Esophagus muscularis mucosa (tissue), 4 donors: Measurements from ENCODE around the gene ASTN2.
A peak's percentile ranks its signal among the peaks of the same experiment; 100 is the strongest.

Source experiments
- EP300 ChIP-seq: sonication (generic); formaldehyde crosslinking; IDR thresholded peaks from one replicate; pipeline ENCODE4 v1.6.1; 2017; ENCODE audit warnings: antibody characterized with exemption
- POLR2A ChIP-seq: fragments of 450-650 bp; IDR thresholded peaks from one replicate; pipeline ENCODE4 v1.6.1; 2017; ENCODE audit warnings: antibody characterized with exemption, moderate library complexity, mild to moderate bottlenecking, low read depth
- POLR2AphosphoS5 ChIP-seq, 2 donors: sonication (generic); formaldehyde crosslinking; IDR thresholded peaks; one replicate each; pipeline ENCODE4 v1.6.1; 2017; ENCODE audit warnings: antibody characterized with exemption in 2 of 2
- TF ChIP-seq, protein P1 (sequence below), 3 experiments: fragments of 200-600 bp in 2 of 3; fragments of 450-650 bp in 1 of 3; sonication (generic) in 2 of 3; IDR thresholded peaks; one replicate each; pipeline ENCODE4 v1.5.1; 2017 to 2019; ENCODE audit warnings: antibody characterized with exemption in 3 of 3, mild to moderate bottlenecking in 2 of 3, moderate library complexity in 1 of 3

DNA sequence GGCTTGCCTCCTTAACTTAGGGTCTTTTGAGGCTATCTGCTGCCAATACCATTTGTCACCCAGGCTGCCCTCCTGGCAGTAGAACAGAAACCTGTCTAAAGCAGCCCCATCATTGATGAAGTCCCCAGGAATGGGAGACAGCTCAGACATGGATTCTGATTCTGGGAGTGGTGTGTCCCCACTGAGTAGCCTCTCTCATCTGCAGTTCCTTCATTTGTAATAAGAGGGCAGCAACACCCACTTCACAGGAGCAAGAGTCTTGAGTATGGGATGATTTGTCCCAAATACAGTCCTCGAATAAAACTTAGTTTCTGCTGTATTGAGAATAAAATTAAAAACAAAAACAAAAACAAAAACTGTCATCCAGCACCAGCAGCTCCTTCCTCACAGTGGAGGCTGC lies 167.6 kb downstream of the ASTN2 start:
- TF ChIP-seq, protein P1, sequence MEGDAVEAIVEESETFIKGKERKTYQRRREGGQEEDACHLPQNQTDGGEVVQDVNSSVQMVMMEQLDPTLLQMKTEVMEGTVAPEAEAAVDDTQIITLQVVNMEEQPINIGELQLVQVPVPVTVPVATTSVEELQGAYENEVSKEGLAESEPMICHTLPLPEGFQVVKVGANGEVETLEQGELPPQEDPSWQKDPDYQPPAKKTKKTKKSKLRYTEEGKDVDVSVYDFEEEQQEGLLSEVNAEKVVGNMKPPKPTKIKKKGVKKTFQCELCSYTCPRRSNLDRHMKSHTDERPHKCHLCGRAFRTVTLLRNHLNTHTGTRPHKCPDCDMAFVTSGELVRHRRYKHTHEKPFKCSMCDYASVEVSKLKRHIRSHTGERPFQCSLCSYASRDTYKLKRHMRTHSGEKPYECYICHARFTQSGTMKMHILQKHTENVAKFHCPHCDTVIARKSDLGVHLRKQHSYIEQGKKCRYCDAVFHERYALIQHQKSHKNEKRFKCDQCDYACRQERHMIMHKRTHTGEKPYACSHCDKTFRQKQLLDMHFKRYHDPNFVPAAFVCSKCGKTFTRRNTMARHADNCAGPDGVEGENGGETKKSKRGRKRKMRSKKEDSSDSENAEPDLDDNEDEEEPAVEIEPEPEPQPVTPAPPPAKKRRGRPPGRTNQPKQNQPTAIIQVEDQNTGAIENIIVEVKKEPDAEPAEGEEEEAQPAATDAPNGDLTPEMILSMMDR (IDR thresholded peaks at IDR 0.05), result peak in 2 of 3 experiments; percentile 12 to 35
- TF ChIP-seq POLR2AphosphoS5 (IDR thresholded peaks at IDR 0.05), result no peak
- no peak for TF ChIP-seq POLR2A
- TF ChIP-seq EP300, result no peak
